HG03139 (cell line): ENCODE data around the gene SDC1.
"Not testable (repeated sequence)": the region's sequence is repeated elsewhere in the genome, so short reads cannot be mapped to it uniquely, and the experiment has no call there.

Experiments
- ATAC-seq: cut with Tn5 transposase; IDR thresholded peaks from one replicate; pipeline ENCODE4 v1.9.1; 2021; ENCODE audit not compliant: unreplicated experiment

The SDC1 gene

GRCh38 chr2:20198796-20199632 lies 25.9 kb downstream of the SDC1 start:
- no peak for ATAC-seq

GRCh38 chr2:20198001-20198400 lies 26.9 kb downstream of the SDC1 start:
- ATAC-seq: no peak

GRCh38 chr2:20197192-20197591 lies 27.7 kb downstream of the SDC1 start:
- ATAC-seq: no peak

GRCh38 chr2:20196657-20197161 lies 28.2 kb downstream of the SDC1 start:
- ATAC-seq: no peak

GRCh38 chr2:20196053-20196656 lies 28.8 kb downstream of the SDC1 start:
- no peak for ATAC-seq

GRCh38 chr2:20195431-20196033 lies 29.4 kb downstream of the SDC1 start:
- no peak for ATAC-seq

- ATAC-seq: not testable (repeated sequence)
Observed at GRCh38 chr2:20195016-20195411, 29.9 kb downstream of the SDC1 start.

GRCh38 chr2:20194097-20195015 lies 30.6 kb downstream of the SDC1 start:
- ATAC-seq: no peak

- no peak for ATAC-seq
Observed at GRCh38 chr2:20193185-20193584, 31.7 kb downstream of the SDC1 start.

GRCh38 chr2:20192781-20193180 lies 32.1 kb downstream of the SDC1 start:
- ATAC-seq: no peak

GRCh38 chr2:20191714-20192569 lies 33.0 kb downstream of the SDC1 start:
- no peak for ATAC-seq

GRCh38 chr2:20190876-20191713 lies 33.8 kb downstream of the SDC1 start:
- ATAC-seq: no peak

- ATAC-seq: no peak
Observed at GRCh38 chr2:20190170-20190569, 34.8 kb downstream of the SDC1 start.

- no peak for ATAC-seq
Observed at GRCh38 chr2:20189299-20189931, 35.5 kb downstream of the SDC1 start.

- no peak for ATAC-seq
Observed at GRCh38 chr2:20188851-20189250, 36.1 kb downstream of the SDC1 start.

- no peak for ATAC-seq
Observed at GRCh38 chr2:20188201-20188600, 36.7 kb downstream of the SDC1 start.

GRCh38 chr2:20187331-20187730 lies 37.6 kb downstream of the SDC1 start:
- ATAC-seq: no peak

- ATAC-seq: no peak
Observed at GRCh38 chr2:20186855-20187187, 38.1 kb downstream of the SDC1 start.
